ENCODE measurements around the gene HINT3.

DNA sequence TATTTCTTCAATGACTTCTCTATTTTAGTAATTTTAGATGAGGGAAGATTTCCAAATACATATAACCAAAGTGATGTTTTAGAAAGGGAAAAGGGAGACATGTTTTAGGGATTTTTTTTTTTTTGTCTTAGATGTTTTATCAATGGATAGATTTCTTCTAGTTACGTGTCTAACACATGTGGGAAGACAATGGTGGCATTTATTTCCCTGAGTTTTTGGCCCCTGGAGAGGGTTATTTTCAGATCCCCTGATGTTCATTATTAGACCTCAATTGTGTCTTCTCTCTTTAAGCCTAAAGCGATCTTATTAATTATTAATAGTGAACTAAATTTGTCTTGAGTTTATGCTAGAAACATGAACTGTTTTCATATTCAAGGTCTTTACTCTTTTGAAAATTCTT lies 60.0 kb downstream of the HINT3 start:
- TF ChIP-seq, protein P1, sequence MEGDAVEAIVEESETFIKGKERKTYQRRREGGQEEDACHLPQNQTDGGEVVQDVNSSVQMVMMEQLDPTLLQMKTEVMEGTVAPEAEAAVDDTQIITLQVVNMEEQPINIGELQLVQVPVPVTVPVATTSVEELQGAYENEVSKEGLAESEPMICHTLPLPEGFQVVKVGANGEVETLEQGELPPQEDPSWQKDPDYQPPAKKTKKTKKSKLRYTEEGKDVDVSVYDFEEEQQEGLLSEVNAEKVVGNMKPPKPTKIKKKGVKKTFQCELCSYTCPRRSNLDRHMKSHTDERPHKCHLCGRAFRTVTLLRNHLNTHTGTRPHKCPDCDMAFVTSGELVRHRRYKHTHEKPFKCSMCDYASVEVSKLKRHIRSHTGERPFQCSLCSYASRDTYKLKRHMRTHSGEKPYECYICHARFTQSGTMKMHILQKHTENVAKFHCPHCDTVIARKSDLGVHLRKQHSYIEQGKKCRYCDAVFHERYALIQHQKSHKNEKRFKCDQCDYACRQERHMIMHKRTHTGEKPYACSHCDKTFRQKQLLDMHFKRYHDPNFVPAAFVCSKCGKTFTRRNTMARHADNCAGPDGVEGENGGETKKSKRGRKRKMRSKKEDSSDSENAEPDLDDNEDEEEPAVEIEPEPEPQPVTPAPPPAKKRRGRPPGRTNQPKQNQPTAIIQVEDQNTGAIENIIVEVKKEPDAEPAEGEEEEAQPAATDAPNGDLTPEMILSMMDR (IDR thresholded peaks at IDR 0.05; ENCODE audit: insufficient read depth, low read length), result no peak
- TF ChIP-seq SPI1 (IDR thresholded peaks at IDR 0.05; ENCODE audit: borderline replicate concordance, low read depth) (no peak), POLR2AphosphoS5 (IDR thresholded peaks at IDR 0.05; ENCODE audit: low read depth) (no peak), GABPA (IDR thresholded peaks at IDR 0.05; ENCODE audit: low read depth) (no peak)
- TF ChIP-seq, protein P2, sequence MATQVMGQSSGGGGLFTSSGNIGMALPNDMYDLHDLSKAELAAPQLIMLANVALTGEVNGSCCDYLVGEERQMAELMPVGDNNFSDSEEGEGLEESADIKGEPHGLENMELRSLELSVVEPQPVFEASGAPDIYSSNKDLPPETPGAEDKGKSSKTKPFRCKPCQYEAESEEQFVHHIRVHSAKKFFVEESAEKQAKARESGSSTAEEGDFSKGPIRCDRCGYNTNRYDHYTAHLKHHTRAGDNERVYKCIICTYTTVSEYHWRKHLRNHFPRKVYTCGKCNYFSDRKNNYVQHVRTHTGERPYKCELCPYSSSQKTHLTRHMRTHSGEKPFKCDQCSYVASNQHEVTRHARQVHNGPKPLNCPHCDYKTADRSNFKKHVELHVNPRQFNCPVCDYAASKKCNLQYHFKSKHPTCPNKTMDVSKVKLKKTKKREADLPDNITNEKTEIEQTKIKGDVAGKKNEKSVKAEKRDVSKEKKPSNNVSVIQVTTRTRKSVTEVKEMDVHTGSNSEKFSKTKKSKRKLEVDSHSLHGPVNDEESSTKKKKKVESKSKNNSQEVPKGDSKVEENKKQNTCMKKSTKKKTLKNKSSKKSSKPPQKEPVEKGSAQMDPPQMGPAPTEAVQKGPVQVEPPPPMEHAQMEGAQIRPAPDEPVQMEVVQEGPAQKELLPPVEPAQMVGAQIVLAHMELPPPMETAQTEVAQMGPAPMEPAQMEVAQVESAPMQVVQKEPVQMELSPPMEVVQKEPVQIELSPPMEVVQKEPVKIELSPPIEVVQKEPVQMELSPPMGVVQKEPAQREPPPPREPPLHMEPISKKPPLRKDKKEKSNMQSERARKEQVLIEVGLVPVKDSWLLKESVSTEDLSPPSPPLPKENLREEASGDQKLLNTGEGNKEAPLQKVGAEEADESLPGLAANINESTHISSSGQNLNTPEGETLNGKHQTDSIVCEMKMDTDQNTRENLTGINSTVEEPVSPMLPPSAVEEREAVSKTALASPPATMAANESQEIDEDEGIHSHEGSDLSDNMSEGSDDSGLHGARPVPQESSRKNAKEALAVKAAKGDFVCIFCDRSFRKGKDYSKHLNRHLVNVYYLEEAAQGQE (IDR thresholded peaks at IDR 0.05; ENCODE audit: insufficient replicate concordance, low read depth), result no peak
